ENCODE measurements around the gene CAMTA1.
"Not testable (repeated sequence)": the region's sequence is repeated elsewhere in the genome, so short reads cannot be mapped to it uniquely, and the experiment has no call there.

CAMTA1 gene

GRCh38 chr1:7298749-7299151 lies 513.5 kb downstream of the CAMTA1 start:
- no peak for DNase-seq

- peak; percentile 83 for DNase-seq
These were observed 514.1 kb downstream of the CAMTA1 start for GRCh38 chr1:7299329-7299799.

GRCh38 chr1:7299994-7300393 lies 514.7 kb downstream of the CAMTA1 start:
- DNase-seq = no peak

- DNase-seq = no peak
These were observed 515.8 kb downstream of the CAMTA1 start for GRCh38 chr1:7300893-7301663.

GRCh38 chr1:7301664-7301981 lies 516.4 kb downstream of the CAMTA1 start:
- DNase-seq = no peak

GRCh38 chr1:7302126-7302525 lies 516.9 kb downstream of the CAMTA1 start:
- DNase-seq = no peak

GRCh38 chr1:7302873-7303272 lies 517.6 kb downstream of the CAMTA1 start:
- DNase-seq = no peak

GRCh38 chr1:7303554-7304317 lies 518.5 kb downstream of the CAMTA1 start:
- DNase-seq = no peak

GRCh38 chr1:7313081-7313546 lies 527.9 kb downstream of the CAMTA1 start:
- no peak for DNase-seq

- no peak for DNase-seq
These were observed 528.6 kb downstream of the CAMTA1 start for GRCh38 chr1:7313826-7314225.

GRCh38 chr1:7315316-7315715 lies 530.1 kb downstream of the CAMTA1 start:
- no peak for DNase-seq

- no peak for DNase-seq
These were observed 530.7 kb downstream of the CAMTA1 start for GRCh38 chr1:7315946-7316345.

- DNase-seq = no peak
These were observed 532.6 kb downstream of the CAMTA1 start for GRCh38 chr1:7317888-7318287.

GRCh38 chr1:7319196-7319595 lies 533.9 kb downstream of the CAMTA1 start:
- DNase-seq = no peak

- DNase-seq = no peak
These were observed 535.4 kb downstream of the CAMTA1 start for GRCh38 chr1:7320661-7321060.

GRCh38 chr1:7322283-7322785 lies 537.1 kb downstream of the CAMTA1 start:
- no peak for DNase-seq

- DNase-seq = no peak
These were observed 537.7 kb downstream of the CAMTA1 start for GRCh38 chr1:7322912-7323311.

- DNase-seq = no peak
These were observed 540.0 kb downstream of the CAMTA1 start for GRCh38 chr1:7325254-7325653.

- no peak for DNase-seq
These were observed 541.1 kb downstream of the CAMTA1 start for GRCh38 chr1:7326366-7326765.

GRCh38 chr1:7327849-7328248 lies 542.6 kb downstream of the CAMTA1 start:
- DNase-seq = no peak

- no peak for DNase-seq
These were observed 544.8 kb downstream of the CAMTA1 start for GRCh38 chr1:7329868-7330615.

- not testable (repeated sequence) for DNase-seq
These were observed 545.5 kb downstream of the CAMTA1 start for GRCh38 chr1:7330726-7331125.

GRCh38 chr1:7331926-7332535 lies 546.8 kb downstream of the CAMTA1 start:
- no peak for DNase-seq

Data from right forelimb (tissue), 1 donor.